HEK293 (cell line): ENCODE data around the gene PLXND1.

Experiments
- CTCF ChIA-PET: fragments of 350-600 bp; formaldehyde crosslinking; extraction: SDS; loops from one replicate; lab custom pipeline; 2021; ENCODE audit warnings: antibody characterized with exemption; lab: Yijun Ruan, JAX
- POLR2A ChIA-PET: fragments of 300-600 bp; formaldehyde crosslinking; extraction: SDS; loops from one replicate; lab custom pipeline; 2020; ENCODE audit warnings: antibody characterized with exemption, inconsistent platforms; lab: Yijun Ruan, JAX
- H3K27ac ChIP-seq: fragments of 200-500 bp; sonication (Bioruptor generic); 2 replicates; pipeline ENCODE4 v1.5.1; 2014; ENCODE audit warnings: low read depth, low read length, control low read depth, inconsistent platforms; ENCODE audit errors: extremely low read depth
- H3K36me3 ChIP-seq, 2 experiments: fragments of 200-500 bp in 1 of 2; sonication (Bioruptor generic) in 1 of 2; 1 replicate in 1 of 2; 2 replicates in 1 of 2; pipeline ENCODE4 v1.5.1; 2014 to 2017; ENCODE audit warnings: inconsistent platforms in 2 of 2, low read length in 2 of 2; ENCODE audit not compliant: control insufficient read depth in 2 of 2, insufficient read depth in 1 of 2
- H3K4me1 ChIP-seq: fragments of 200-500 bp; sonication (Bioruptor generic); 2 replicates; pipeline ENCODE4 v1.5.1; 2014; ENCODE audit warnings: mild to moderate bottlenecking, low read length, inconsistent platforms; ENCODE audit not compliant: control insufficient read depth, insufficient read depth
- H3K4me3 ChIP-seq: 2 replicates; pipeline ENCODE4 v1.5.1; 2011; ENCODE audit warnings: low read depth, mild to moderate bottlenecking, control low read depth, low read length, moderate library complexity
- H3K9me3 ChIP-seq: fragments of 200-500 bp; sonication (Bioruptor generic); 2 replicates; pipeline ENCODE4 v1.5.1; 2014; ENCODE audit warnings: low read depth, low read length, inconsistent platforms; ENCODE audit not compliant: control insufficient read depth, insufficient read depth
- SETDB1 ChIP-seq: IDR thresholded peaks from one replicate; pipeline ENCODE4 v1.6.1; 2017; ENCODE audit warnings: mild to moderate bottlenecking, low read length, moderate library complexity, mixed read lengths; ENCODE audit not compliant: insufficient read length
- SP7 ChIP-seq: fragments of 450-650 bp; formaldehyde crosslinking; IDR thresholded peaks from 2 replicates; pipeline ENCODE4 v1.5.1; 2016; ENCODE audit warnings: missing biosample characterization, missing genetic modification characterization
- ZNF114 ChIP-seq: fragments of 450-650 bp; formaldehyde crosslinking; IDR thresholded peaks from 2 replicates; pipeline ENCODE4 v1.5.0; 2017; ENCODE audit warnings: missing biosample characterization, missing genetic modification characterization
- ZNF184 ChIP-seq: fragments of 450-650 bp; IDR thresholded peaks from 2 replicates; pipeline ENCODE4 v1.5.1; 2018; ENCODE audit warnings: missing biosample characterization, mild to moderate bottlenecking, missing genetic modification characterization
- ZNF214 ChIP-seq: fragments of 450-650 bp; formaldehyde crosslinking; IDR thresholded peaks from 2 replicates; pipeline ENCODE4 v1.5.1; 2017; ENCODE audit warnings: missing biosample characterization, mild to moderate bottlenecking, missing genetic modification characterization, borderline replicate concordance
- ZNF223 ChIP-seq: fragments of 450-650 bp; formaldehyde crosslinking; IDR thresholded peaks from 2 replicates; pipeline ENCODE4 v1.5.1; 2016; ENCODE audit warnings: missing biosample characterization, missing genetic modification characterization
- ZNF48 ChIP-seq: fragments of 450-650 bp; formaldehyde crosslinking; IDR thresholded peaks from 2 replicates; pipeline ENCODE4 v1.5.1; 2016; ENCODE audit warnings: missing biosample characterization, missing genetic modification characterization
- ZNF501 ChIP-seq: fragments of 450-650 bp; formaldehyde crosslinking; IDR thresholded peaks from 2 replicates; pipeline ENCODE4 v1.5.1; 2016; ENCODE audit warnings: missing biosample characterization, missing genetic modification characterization
- ZNF654 ChIP-seq: fragments of 450-650 bp; formaldehyde crosslinking; IDR thresholded peaks from 2 replicates; pipeline ENCODE4 v1.5.1; 2016; ENCODE audit warnings: low read depth, missing biosample characterization, missing genetic modification characterization
- TF ChIP-seq, protein P1 (sequence below): fragments of 450-650 bp; formaldehyde crosslinking; IDR thresholded peaks from 2 replicates; pipeline ENCODE4 v1.5.1; 2017; ENCODE audit warnings: missing biosample characterization, missing genetic modification characterization
- TF ChIP-seq, protein P2 (sequence below): fragments of 450-650 bp; formaldehyde crosslinking; IDR thresholded peaks from 2 replicates; pipeline ENCODE4 v1.5.1; 2016; ENCODE audit warnings: missing biosample characterization, missing genetic modification characterization
- TF ChIP-seq, protein P3 (sequence below): fragments of 450-650 bp; formaldehyde crosslinking; IDR thresholded peaks from 2 replicates; pipeline ENCODE4 v1.5.1; 2016; ENCODE audit warnings: missing biosample characterization, missing genetic modification characterization

Gene PLXND1

DNA sequence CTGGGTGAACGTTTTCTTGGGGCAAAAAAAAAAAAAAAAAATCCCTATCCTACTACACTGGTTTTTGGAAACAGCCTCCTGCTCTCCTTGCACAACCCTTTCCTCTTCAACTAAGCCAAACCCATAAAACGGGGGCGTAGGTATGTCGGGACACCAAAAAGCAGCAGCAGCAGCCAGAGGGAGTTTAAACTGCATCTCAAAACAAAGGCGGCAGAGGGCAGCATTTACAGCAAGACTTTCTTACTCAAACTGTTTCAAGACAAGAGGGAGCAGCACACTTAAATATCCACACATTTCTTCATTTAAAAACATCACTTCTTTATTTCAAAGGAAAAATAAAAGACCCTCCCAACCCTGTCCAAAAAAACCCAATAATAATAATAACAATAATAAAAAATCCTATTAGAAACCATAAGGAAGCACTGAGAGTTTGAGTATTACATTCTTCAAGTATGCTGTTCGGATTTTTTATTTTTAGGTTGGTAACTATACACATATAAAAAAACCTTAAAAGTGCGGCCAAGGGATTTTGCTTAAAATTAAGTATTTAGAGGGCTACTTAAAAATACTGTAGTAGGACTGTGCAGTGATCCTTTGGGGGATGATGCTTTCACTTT, 43.9 kb upstream of the PLXND1 start:
- ChIA-PET POLR2A (interaction anchor here (1.0 kb wide), 1 partner anchor 242 kb away, joined by 3 read pairs; no protein-coding TSS in a partner anchor), CTCF (interaction anchor here (0.7 to 3.2 kb wide), 11 partner anchors 15 to 208 kb away, joined by 3 to 34 read pairs (median 6); no protein-coding TSS in a partner anchor)
- 0 out of 2 replicates have a peak, but pooled peaks cover 2% of the 10 kb centered on the region for H3K4me1 ChIP-seq
- peaks cover 0 to 12% of the 10 kb centered on the region in 2 experiments; a peak in 1 of 3 replicates for H3K36me3 ChIP-seq
- H3K4me3 ChIP-seq: no peak overlapping the region
- H3K9me3 ChIP-seq: no peaks in the 10 kb centered on the region
- TF ChIP-seq, protein P1, sequence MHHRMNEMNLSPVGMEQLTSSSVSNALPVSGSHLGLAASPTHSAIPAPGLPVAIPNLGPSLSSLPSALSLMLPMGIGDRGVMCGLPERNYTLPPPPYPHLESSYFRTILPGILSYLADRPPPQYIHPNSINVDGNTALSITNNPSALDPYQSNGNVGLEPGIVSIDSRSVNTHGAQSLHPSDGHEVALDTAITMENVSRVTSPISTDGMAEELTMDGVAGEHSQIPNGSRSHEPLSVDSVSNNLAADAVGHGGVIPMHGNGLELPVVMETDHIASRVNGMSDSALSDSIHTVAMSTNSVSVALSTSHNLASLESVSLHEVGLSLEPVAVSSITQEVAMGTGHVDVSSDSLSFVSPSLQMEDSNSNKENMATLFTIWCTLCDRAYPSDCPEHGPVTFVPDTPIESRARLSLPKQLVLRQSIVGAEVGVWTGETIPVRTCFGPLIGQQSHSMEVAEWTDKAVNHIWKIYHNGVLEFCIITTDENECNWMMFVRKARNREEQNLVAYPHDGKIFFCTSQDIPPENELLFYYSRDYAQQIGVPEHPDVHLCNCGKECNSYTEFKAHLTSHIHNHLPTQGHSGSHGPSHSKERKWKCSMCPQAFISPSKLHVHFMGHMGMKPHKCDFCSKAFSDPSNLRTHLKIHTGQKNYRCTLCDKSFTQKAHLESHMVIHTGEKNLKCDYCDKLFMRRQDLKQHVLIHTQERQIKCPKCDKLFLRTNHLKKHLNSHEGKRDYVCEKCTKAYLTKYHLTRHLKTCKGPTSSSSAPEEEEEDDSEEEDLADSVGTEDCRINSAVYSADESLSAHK (tag by site-specific recombination): 0 out of 2 replicates have a peak, but pooled peaks have one; percentile 22
- TF ChIP-seq, protein P2, sequence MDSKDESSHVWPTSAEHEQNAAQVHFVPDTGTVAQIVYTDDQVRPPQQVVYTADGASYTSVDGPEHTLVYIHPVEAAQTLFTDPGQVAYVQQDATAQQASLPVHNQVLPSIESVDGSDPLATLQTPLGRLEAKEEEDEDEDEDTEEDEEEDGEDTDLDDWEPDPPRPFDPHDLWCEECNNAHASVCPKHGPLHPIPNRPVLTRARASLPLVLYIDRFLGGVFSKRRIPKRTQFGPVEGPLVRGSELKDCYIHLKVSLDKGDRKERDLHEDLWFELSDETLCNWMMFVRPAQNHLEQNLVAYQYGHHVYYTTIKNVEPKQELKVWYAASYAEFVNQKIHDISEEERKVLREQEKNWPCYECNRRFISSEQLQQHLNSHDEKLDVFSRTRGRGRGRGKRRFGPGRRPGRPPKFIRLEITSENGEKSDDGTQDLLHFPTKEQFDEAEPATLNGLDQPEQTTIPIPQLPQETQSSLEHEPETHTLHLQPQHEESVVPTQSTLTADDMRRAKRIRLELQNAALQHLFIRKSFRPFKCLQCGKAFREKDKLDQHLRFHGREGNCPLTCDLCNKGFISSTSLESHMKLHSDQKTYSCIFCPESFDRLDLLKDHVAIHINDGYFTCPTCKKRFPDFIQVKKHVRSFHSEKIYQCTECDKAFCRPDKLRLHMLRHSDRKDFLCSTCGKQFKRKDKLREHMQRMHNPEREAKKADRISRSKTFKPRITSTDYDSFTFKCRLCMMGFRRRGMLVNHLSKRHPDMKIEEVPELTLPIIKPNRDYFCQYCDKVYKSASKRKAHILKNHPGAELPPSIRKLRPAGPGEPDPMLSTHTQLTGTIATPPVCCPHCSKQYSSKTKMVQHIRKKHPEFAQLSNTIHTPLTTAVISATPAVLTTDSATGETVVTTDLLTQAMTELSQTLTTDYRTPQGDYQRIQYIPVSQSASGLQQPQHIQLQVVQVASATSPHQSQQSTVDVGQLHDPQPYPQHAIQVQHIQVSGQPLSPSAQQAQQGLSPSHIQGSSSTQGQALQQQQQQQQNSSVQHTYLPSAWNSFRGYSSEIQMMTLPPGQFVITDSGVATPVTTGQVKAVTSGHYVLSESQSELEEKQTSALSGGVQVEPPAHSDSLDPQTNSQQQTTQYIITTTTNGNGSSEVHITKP (tag by site-specific recombination): 0 out of 2 replicates have a peak, but pooled peaks have one; percentile 24
- no peak for TF ChIP-seq SETDB1
- TF ChIP-seq ZNF654 (tag by site-specific recombination): peak; percentile 66
- H3K27ac ChIP-seq: no peak overlapping the region

DNA sequence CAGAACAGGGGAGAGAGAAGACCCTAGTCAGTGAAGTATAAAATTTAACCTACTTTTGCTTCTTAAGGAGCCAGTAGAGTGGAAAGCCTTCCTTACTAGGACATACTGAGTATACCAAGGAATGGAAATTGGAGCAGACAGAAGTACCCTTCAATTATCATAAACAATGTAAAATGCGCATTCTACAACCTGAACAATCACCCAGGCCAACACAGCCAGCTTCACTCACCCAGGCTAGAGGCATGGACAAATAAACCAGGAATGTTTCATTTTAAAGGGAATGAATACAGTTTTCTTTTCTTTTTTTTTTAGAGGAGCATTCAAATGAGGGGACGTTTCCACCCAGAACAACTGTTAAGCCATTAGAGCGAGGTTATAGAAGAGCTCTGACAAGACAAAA, 41.9 kb upstream of the PLXND1 start:
- Histone ChIP-seq H3K4me1 (0 out of 2 replicates have a peak, but pooled peaks cover 2% of the 10 kb centered on the region), H3K4me3 (no peak overlapping the region), H3K36me3 (peaks cover 0 to 3% of the 10 kb centered on the region in 2 experiments; a peak in 1 of 3 replicates), H3K27ac (no peak overlapping the region), H3K9me3 (no peaks in the 10 kb centered on the region)
- CTCF ChIA-PET: interaction anchor here (1.5 to 3.2 kb wide), 4 partner anchors 19 to 181 kb away, joined by 3 to 34 read pairs (median 6); no protein-coding TSS in a partner anchor
- no peak for TF ChIP-seq ZNF114 (tag by site-specific recombination)
- TF ChIP-seq ZNF214 (tag by site-specific recombination): no peak
- TF ChIP-seq, protein P3, sequence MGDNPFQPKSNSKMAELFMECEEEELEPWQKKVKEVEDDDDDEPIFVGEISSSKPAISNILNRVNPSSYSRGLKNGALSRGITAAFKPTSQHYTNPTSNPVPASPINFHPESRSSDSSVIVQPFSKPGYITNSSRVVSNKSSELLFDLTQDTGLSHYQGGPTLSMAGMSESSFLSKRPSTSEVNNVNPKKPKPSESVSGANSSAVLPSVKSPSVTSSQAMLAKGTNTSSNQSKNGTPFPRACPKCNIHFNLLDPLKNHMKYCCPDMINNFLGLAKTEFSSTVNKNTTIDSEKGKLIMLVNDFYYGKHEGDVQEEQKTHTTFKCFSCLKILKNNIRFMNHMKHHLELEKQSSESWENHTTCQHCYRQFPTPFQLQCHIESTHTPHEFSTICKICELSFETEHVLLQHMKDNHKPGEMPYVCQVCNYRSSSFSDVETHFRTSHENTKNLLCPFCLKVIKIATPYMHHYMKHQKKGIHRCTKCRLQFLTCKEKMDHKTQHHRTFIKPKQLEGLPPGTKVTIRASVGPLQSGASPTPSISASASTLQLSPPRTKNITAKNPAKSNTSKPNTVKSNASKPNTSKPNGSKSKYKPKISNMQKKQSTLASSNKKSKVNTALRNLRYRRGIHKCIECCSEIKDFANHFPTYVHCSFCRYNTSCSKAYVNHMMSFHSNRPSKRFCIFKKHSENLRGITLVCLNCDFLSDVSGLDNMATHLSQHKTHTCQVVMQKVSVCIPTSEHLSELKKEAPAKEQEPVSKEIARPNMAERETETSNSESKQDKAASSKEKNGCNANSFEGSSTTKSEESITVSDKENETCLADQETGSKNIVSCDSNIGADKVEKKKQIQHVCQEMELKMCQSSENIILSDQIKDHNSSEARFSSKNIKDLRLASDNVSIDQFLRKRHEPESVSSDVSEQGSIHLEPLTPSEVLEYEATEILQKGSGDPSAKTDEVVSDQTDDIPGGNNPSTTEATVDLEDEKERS (tag by site-specific recombination): no peak
- no peak for TF ChIP-seq ZNF48 (tag by site-specific recombination)
- TF ChIP-seq ZNF184 (tag by site-specific recombination): no peak
- no peak for TF ChIP-seq SP7
- TF ChIP-seq ZNF501 (tag by site-specific recombination): no peak
- no peak for TF ChIP-seq ZNF223 (tag by site-specific recombination)
- POLR2A ChIA-PET: no interaction called here
